T-helper 9 cell (primary cell): ENCODE data around the gene CD52.
"Not testable (repeated sequence)": the region's sequence is repeated elsewhere in the genome, so short reads cannot be mapped to it uniquely, and the experiment has no call there.

ENCODE experiments used
- DNase-seq: peaks from one replicate; pipeline ENCODE4 v3.0.0-alpha.2; 2020

The CD52 gene

GRCh38 chr1:26284597-26285347, 33.0 kb upstream of the CD52 start:
- peak; percentile 87 for DNase-seq

- no peak for DNase-seq
Observed at GRCh38 chr1:26285366-26286063, 32.2 kb upstream of the CD52 start.

GRCh38 chr1:26286064-26286416, 31.7 kb upstream of the CD52 start:
- DNase-seq, result no peak

DNA sequence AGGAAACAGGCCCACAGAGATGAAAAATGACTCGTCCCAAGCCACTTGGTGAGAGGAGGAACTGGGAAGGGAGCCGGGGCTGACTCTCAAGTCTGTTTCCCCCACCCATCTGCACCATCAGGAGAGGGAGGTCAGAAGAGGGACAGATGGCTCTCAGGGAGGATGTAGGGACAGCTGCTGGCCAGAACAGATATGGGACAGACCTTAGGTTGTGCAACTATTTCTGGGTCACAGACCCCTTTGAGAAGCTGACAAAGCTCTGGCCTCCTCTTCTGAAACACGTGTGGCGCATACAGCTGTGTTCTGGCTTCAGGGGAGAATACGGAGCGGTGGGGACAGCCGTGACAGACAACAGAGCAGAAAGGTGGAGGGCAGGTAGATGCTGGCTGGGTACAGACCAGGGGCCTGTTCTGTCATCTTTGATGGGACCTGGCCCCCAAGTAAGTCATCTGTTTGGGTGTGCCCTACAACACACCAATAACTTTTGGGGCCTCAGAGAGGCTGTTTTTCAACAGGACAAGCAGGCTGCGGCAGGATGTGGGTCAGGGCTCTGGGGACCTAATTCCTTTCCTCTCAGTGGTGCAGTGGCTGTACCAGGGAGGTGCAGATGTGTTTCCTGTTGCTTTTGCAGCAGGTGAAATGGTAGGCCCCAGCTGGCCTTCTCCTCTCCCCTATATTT, 30.6 kb upstream of the CD52 start:
- peak; percentile 61 for DNase-seq

DNA sequence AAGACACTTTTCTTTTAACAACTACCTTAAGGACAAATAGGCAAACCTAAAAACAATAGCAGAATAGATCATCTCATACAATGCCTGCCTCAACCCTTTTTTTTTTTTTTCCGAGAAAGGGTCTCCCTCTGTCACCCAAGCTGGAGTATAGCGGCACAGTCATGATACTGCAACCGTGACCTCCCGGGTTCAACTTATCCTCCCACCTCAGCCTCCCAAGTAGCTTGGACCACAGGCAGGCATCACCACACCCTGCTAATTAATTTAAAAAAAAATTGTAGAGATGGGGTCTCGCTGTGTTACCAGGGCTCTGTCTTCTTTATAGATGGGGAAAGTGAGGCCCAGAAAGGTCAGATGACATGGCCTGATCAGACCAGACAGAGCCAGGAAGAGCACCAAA, 29.9 kb upstream of the CD52 start:
- DNase-seq, result no peak

- peak; percentile 34 for DNase-seq
Observed at GRCh38 chr1:26288311-26288941, 29.3 kb upstream of the CD52 start.

DNA sequence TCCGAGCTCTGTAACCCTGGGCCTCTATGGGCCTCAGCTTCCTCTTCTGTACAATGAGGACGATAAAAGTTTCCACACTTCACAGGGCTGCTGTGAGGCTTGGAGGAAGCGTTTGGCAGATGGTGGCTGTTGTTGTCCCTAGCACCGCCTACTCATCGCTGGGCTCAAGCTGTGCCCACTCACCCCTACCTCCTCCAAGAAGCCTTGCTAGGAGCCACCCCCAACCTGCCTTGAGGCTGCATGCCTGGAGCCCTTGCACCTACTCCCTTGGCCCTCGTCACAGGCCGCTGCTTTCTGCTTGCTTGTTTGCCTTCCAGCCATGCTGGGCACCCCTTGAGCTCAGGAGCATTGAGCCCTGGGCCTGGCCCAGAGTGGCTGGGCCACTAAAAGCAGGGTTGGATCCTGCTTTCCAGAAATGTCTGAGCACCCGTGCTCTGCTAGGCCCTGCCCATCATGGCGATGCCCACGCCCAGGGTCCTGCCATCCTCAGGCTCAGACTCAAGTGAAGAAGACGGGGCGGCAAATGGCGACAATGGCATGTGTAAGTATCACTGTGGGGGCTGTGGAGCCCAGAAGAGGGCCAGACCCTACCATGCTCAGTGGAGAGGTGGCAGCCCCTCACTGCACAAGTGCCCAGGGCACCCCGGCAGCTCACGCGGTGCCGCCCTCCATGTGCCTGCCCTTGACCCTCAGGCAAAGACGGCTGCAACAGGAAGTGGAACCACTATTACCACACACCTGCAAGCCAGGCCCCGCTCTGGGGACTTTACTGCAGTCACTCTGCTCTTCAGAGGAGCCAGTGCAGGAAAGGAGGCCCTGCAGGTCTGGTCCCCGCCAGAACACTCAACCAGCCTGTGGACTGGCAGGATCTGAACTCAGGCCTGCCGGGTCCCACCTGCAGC, 28.3 kb upstream of the CD52 start:
- DNase-seq, result no peak

DNA sequence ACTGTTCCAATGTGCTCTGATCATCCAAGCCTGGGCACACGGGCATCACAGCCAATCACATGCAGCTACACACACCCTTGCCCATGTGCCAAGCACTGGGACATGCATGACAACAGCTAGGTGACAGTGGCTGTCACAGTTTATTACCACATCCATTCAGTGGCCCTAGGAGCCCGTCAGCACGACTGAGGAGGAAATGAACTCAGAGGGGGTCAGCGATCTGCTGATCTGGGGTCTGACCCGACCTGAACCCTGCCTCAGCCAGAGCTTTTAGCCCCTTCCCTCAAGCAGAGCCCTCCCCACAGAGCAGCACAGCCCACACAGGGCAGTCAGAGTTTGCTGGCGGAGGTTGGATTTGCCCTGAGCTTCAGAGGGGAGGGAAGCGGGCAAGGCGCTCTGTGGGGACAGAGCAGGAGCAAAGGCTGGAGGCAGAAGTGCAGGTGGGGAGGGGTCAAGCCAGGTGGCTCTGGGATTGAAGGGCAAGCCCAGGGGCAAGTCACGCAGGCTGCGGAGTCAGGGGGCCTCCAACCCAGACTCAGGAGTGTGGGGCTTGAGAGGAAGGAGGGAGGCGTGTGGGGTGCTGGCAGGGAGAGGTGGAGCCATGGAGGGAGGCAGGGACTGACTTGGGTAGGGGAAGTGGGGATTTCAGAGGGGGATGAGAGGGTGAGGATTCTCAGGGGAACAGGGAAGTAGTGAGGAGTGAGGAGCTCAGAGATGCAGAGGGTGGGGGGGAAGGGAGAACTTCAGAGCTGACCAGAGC, 27.5 kb upstream of the CD52 start:
- DNase-seq, result no peak

GRCh38 chr1:26290882-26291261, 26.9 kb upstream of the CD52 start:
- no peak for DNase-seq

- DNase-seq, result no peak
Observed at GRCh38 chr1:26291433-26291832, 26.3 kb upstream of the CD52 start.

DNA sequence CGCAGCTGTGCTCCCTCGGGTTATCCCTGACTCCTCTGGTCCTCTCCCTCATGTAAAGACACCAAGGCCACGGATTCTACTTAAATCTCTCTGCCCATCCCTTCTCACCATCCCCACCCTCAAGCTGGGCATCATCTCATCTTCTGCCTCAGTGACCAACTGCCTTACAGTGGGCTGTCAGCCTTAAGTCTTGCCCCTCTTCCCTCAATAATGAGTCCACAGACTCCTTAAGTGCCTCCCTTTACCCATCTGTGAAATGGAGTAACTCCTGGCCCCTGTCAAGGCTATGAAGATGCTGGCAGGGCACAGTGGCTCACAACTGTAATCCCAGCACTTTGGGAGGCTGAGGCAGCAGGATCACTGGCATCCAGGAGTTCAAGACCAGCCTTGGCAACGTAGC, 25.8 kb upstream of the CD52 start:
- DNase-seq, result no peak

DNA sequence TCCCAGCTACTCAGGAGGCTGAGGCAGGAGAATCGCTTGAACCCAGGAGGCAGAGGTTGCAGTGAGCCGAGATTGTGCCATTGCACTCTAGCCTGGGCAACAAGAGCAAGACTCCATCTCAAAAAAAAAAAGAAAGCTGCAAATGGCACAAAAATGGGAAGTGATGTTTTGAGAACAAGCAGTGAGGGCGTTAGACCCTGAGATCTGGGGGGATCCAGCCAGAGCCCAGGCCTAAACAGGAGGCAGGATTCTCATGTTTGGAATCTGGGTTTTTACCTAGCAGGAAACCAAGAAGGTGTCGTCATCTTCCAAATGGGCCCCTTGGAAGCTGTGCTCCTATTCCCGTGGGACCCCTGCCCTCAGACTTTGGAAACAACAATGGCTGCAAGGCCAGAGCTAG, 25.0 kb upstream of the CD52 start:
- not testable (repeated sequence) for DNase-seq

GRCh38 chr1:26293911-26294463, 23.8 kb upstream of the CD52 start:
- DNase-seq, result no peak

DNA sequence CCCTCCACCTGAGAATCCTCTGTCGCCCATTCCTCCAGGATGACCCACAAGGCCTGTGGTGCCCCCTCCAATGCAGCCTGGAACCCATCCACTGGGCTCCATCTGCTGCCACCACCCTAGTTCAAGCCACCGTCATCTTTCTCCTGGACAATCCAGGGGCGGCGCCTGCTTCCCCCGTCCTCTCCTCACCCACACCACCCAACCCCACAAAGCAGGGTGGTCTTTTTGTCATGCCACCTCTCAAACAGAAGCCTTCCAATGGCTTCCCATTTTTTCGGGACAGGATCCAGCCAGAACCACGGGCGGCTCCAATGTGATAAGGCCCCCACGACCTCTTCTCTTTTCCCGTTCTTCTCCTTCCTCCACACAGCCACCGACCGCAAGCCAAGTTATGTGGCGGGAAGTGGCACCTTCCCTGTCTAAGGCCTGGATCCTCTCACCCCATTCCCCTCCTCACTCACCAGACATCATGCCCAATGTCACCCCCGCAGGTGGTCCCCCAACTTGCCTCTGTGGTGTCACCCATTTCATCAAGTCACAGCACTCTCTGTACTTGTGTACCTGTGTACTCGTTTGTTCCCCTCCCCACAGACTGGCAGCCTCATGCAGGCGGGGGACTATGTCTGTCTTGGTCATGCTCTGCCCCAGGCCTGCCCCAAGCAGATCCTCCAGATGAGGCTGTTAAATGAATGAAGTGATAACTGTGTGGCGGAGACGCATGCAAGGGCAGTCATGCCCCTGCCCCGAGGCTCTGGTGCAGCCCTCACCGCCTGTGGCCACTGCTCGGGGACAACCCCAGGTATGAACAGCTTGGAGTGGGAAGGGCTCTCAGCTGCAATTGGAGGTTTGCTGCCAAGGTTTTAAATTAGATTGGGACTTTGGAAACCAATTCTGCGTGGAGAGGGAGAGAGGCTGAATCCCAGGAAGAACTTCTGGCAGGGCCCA, 22.3 kb upstream of the CD52 start:
- DNase-seq, result no peak

DNA sequence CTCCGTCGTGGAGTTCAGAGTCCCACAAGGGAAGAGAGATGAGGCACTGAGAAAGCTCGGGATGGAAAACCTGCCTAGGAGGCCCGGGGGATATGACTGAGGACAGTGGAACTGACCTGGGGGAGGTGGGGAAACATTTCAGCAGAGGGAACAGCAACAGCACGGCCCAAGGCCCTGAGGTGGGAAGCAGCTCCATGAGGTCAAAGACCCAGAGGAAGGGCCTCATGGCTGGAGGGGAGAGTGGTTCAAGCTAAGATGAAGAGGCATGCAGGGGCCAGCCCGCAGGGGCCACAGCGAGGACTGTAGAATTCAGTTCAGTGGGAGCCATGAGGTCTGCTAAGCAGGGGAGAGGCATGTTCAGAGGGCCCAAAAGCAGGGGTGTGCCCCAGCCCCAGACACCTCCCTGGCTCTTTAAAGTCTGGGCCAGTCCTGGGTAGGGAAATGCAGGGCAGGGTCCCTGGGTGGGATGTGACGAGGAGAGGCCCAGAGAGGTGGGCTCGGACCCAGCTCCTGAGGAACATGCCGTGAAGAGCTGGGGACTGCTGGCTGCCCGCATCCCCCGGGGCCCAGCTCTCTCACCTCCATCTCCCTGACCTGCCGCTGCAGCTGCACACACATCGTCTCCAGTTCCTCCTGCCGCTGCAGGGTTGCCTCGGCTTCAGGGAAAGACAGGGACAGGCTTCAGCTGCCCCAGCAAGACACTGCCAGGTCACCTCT, 21.3 kb upstream of the CD52 start:
- no peak for DNase-seq

GRCh38 chr1:26297057-26297790, 20.5 kb upstream of the CD52 start:
- DNase-seq, result no peak

DNA sequence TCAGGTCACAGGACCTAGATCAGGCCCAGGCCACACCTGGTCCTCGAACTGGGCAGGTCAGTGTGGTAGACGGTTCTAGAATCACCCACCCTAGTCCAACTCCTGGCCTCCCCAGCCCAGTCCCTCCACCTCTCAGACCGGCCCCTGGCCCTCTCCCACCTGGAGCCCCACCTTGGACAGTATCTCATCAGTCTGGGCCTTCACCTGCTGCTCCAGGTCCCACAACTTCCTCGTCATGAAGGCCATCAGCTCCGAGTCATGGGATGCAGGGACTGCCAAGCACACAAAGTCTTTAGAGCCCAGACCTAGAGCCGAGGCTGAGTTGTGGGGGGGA, 20.0 kb upstream of the CD52 start:
- no peak for DNase-seq

GRCh38 chr1:26300578-26301275, 17.0 kb upstream of the CD52 start:
- no peak for DNase-seq
